Testis (tissue), 3 donors: ENCODE data around the gene TRMT44. TPM values are rescaled to one million over a fixed set of nuclear protein-coding genes. Genes with fewer than 3 reads are reported as not detected.

Experiments
- DNase-seq: peaks from one replicate; pipeline ENCODE4 v3.0.0-alpha.2; 2019
- H3K27ac ChIP-seq, 2 donors: fragments of 200-600 bp; sonication (generic); one replicate each; pipeline ENCODE4 v1.5.1; 2019
- H3K27me3 ChIP-seq: fragments of 200-600 bp; sonication (generic); one replicate; pipeline ENCODE4 v1.5.1; 2019
- H3K36me3 ChIP-seq: fragments of 200-600 bp; sonication (generic); one replicate; pipeline ENCODE4 v1.5.1; 2017; ENCODE audit warnings: low read depth; ENCODE audit errors: missing control alignments
- H3K4me1 ChIP-seq: fragments of 200-600 bp; sonication (generic); one replicate; pipeline ENCODE4 v1.5.1; 2019
- H3K4me3 ChIP-seq, 2 donors: fragments of 200-600 bp; sonication (generic); one replicate each; pipeline ENCODE4 v1.5.1; 2017 to 2019
- H3K9me3 ChIP-seq: fragments of 200-600 bp; sonication (generic); one replicate; pipeline ENCODE4 v1.5.1; 2017
- POLR2A ChIP-seq: fragments of 450-650 bp; IDR thresholded peaks from one replicate; pipeline ENCODE4 v1.6.1; 2017; ENCODE audit warnings: antibody characterized with exemption, mild to moderate bottlenecking, moderate library complexity
- WGBS, 2 donors: methylation state at CpG; one replicate each; pipeline ENCODE4 v1.1.5; 2018; 5-methylcytosine and 5-hydroxymethylcytosine counted together
- intact Hi-C: fragments of 100-400 bp; cut with DNase I; formaldehyde crosslinking; loops from one replicate; pipeline ENCODE4 v1.15.1; 2023; ENCODE audit warnings: low total_unique reads
- polyA plus RNA-seq: library from polyadenylated mRNA; stranded (reverse); fragments of 350-450 nt; fragmentation: Illumina TruSeq; extraction: RNeasy Lipid Tissue Mini Kit (QIAGEN cat#74804); gene quantifications from one replicate; pipeline ENCODE4 v1.2.3, GENCODE V29; 2014; ENCODE audit warnings: low read depth, low replicate concordance; ENCODE audit not compliant: insufficient read depth
- total RNA-seq, 2 donors: library from RNA; depleted of rRNA; stranded (reverse); fragments of >200 nt; gene quantifications; one replicate each; pipeline ENCODE4 v1.2.3, GENCODE V29; 2016
- TF ChIP-seq, protein P1 (sequence below), 3 experiments: fragments of 450-650 bp in 2 of 3; fragments of 200-600 bp in 1 of 3; sonication (generic) in 1 of 3; IDR thresholded peaks; one replicate each; pipeline ENCODE4 v1.5.1; 2016 to 2019; ENCODE audit warnings: antibody characterized with exemption in 3 of 3, mild to moderate bottlenecking in 2 of 3, moderate library complexity in 1 of 3

TRMT44 gene
- total and polyA plus RNA-seq, 3 donors from 2014 or later, result 20.9 to 52.7 (median 41.3) TPM

DNA sequence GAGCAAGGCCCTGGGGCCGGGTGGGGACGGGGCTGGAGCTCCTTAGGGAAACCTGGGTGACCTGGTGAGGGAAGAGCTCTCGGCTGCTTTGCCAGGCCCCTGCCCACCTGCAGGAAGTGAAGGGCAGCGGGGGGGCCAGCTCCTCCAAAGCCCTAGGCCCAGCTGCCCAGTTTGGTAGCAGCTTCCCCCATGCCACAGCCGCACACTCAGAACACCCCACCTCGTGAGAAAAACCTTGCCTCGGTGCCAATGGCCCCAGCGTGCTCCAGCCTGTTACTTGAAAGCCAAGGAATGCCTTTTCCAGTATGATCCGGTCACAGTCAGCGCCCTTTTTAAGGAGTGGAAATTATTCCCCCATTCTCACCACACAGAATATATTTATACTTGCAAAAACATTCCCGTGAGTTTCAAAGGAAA lies 38.4 kb upstream of the TRMT44 start:
- DNase-seq, result no peak
- intact Hi-C loops, result no loop called here

DNA sequence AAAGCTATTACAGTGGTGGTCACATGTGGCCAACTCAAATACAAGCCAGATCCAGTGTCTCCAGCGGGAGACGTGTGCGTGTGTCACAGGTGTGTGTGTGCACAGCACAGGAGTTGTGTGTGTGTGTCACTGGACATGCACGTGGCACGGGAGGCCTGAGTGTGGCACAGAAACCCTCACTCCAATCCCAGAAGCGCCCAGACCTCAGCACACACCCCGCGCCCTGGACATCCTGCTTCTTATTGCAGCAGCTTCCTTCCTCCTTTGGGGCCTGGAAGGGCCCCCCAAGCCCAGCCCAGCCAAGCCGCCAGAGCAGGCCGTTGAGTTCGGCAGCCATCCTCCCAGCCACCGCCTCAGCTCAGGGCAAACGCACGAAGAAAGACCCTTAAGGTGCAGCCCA lies 37.9 kb upstream of the TRMT44 start:
- Histone ChIP-seq H3K9me3 (no peaks in the 10 kb centered on the region), H3K4me3 (no peak overlapping the region), H3K27me3 (no peaks in the 10 kb centered on the region), H3K36me3 (no peaks in the 10 kb centered on the region), H3K27ac (peak overlapping the region in 1 of 2 donors; percentile 27), H3K4me1 (no peaks in the 10 kb centered on the region)
- WGBS, 2 donors, result 77 to 84% methylated on average over 11 to 14 of the region's 14 CpGs
- TF ChIP-seq, protein P1, sequence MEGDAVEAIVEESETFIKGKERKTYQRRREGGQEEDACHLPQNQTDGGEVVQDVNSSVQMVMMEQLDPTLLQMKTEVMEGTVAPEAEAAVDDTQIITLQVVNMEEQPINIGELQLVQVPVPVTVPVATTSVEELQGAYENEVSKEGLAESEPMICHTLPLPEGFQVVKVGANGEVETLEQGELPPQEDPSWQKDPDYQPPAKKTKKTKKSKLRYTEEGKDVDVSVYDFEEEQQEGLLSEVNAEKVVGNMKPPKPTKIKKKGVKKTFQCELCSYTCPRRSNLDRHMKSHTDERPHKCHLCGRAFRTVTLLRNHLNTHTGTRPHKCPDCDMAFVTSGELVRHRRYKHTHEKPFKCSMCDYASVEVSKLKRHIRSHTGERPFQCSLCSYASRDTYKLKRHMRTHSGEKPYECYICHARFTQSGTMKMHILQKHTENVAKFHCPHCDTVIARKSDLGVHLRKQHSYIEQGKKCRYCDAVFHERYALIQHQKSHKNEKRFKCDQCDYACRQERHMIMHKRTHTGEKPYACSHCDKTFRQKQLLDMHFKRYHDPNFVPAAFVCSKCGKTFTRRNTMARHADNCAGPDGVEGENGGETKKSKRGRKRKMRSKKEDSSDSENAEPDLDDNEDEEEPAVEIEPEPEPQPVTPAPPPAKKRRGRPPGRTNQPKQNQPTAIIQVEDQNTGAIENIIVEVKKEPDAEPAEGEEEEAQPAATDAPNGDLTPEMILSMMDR (IDR thresholded peaks at IDR 0.05), result no peak
- no peak for TF ChIP-seq POLR2A
- peak; percentile 17 for DNase-seq
- intact Hi-C loops, result no loop called here

More for the DNA sequence above, 38.4 kb upstream of the TRMT44 start:
- WGBS, 2 donors, result 67 to 71% methylated on average over 3 to 11 of the region's 11 CpGs
- Histone ChIP-seq H3K4me1 (no peaks in the 10 kb centered on the region), H3K27me3 (no peaks in the 10 kb centered on the region), H3K36me3 (no peaks in the 10 kb centered on the region), H3K27ac (peak overlapping the region in 1 of 2 donors; percentile 27), H3K4me3 (no peak overlapping the region), H3K9me3 (no peaks in the 10 kb centered on the region)
- TF ChIP-seq, protein P1 (IDR thresholded peaks at IDR 0.05), result no peak
- TF ChIP-seq POLR2A, result no peak

DNA sequence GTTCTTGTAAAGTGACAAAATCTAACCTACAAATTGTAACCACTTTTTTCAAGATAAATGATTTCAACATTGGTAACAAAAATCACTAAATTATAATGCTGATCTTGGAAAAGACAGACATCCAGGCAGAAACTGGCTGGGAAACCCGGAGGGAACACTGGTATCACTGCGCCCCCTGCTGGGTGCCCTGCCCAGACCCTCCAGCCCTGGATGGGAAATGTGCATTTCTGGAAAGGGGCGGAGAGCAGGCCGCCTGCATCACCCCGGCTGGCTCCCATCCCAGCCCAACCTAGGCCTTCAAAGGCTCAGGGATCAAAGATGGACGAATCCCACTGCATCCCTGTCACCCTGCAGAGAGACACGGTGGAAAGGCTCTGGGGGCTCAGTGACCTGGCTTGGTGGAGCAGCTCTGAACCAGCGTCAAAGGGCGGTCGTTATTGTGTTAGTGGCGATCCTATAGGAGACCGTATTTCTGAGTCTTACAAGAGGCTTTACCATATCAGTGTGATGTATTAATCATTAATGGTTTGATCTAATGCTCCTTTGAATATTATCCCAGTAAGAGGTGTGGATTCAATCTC lies 37.3 kb upstream of the TRMT44 start:
- Histone ChIP-seq H3K4me3 (no peak overlapping the region), H3K36me3 (no peaks in the 10 kb centered on the region), H3K27me3 (no peaks in the 10 kb centered on the region), H3K9me3 (no peaks in the 10 kb centered on the region), H3K4me1 (no peaks in the 10 kb centered on the region), H3K27ac (no peak overlapping the region)
- TF ChIP-seq, protein P1 (IDR thresholded peaks at IDR 0.05), result peak; percentile 85 to 93 (median 91)
- no peak for TF ChIP-seq POLR2A
- peak; percentile 81 for DNase-seq
- intact Hi-C loops, result no loop called here
- 56 to 67% methylated on average over 12 of the region's 12 CpGs for WGBS, 2 donors

DNA sequence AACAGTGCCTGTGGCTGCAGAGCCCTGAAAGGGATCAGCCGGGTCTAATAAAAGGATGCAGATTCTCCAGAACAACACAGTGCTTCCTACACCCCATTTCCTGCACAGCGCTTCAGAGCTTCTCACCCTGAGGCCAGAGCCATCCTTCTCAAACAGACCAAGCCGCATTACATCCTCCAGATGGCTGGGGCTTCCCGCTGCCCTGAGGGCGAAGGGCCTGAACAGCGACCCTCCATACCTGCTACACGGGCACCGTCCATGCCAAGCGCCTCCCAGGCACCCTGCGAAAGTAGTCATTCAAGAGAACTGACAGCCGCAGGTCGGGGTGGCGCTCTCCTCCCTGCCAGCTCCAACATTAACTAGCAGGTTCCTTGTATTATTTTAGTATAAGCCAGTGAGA lies 36.6 kb upstream of the TRMT44 start:
- Histone ChIP-seq H3K4me1 (no peaks in the 10 kb centered on the region), H3K27me3 (no peaks in the 10 kb centered on the region), H3K27ac (no peak overlapping the region), H3K4me3 (no peak overlapping the region), H3K9me3 (no peaks in the 10 kb centered on the region), H3K36me3 (no peaks in the 10 kb centered on the region)
- 86 to 93% methylated on average over 8 to 13 of the region's 13 CpGs for WGBS, 2 donors
- TF ChIP-seq POLR2A, result no peak
- TF ChIP-seq, protein P1 (IDR thresholded peaks at IDR 0.05), result no peak
- DNase-seq, result no peak
- intact Hi-C loops, result no loop called here
